Colonic mucosa (tissue), 4 donors: ENCODE measurements around the gene CACNA1S. TPM values are rescaled to one million over a fixed set of nuclear protein-coding genes. Genes with fewer than 3 reads are reported as not detected.

Source experiments
- DNase-seq: peaks from one replicate; pipeline ENCODE4 v3.0.0-alpha.2; 2020
- H3K27ac ChIP-seq: fragments of 200-600 bp; one replicate; pipeline ENCODE4 v1.8.0; 2021
- H3K27me3 ChIP-seq: fragments of 200-600 bp; one replicate; pipeline ENCODE4 v1.8.0; 2021
- H3K36me3 ChIP-seq: fragments of 200-600 bp; one replicate; pipeline ENCODE4 v1.8.0; 2021
- H3K4me1 ChIP-seq: fragments of 200-600 bp; one replicate; pipeline ENCODE4 v1.8.0; 2021; ENCODE audit warnings: mild to moderate bottlenecking
- H3K4me3 ChIP-seq: fragments of 200-600 bp; one replicate; pipeline ENCODE4 v1.8.0; 2021
- H3K9ac ChIP-seq, 2 donors: one replicate each; pipeline ENCODE4 v1.7.0; 2013; ENCODE audit warnings: control low read depth in 2 of 2, low read depth in 2 of 2, low read length in 2 of 2
- H3K9me3 ChIP-seq: fragments of 200-600 bp; one replicate; pipeline ENCODE4 v1.8.0; 2021
- intact Hi-C: fragments of 100-400 bp; cut with DNase I; formaldehyde crosslinking; loops from one replicate; pipeline ENCODE4 v1.14.1; 2022
- total RNA-seq, 2 donors: library from RNA; stranded (reverse); fragmentation: NEBNext Ultra II Directional in 1 of 2; extraction: Animal tissue kit (Norgen Biotek cat#: 25700) in 1 of 2; gene quantifications; one replicate each; pipeline ENCODE4 v1.2.1, GENCODE V29; 2021
- TF ChIP-seq, protein P1 (sequence below): fragments of 200-600 bp; IDR thresholded peaks from one replicate; pipeline ENCODE4 v1.8.0; 2022; ENCODE audit warnings: antibody characterized with exemption, mild to moderate bottlenecking
- donor health status: healthy.
- donor health status: DM: no; HTN: no; CAD: no.
- donor health status: DM: no; HTN: no; CAD: no.

CACNA1S gene
- total RNA-seq, 2 donors from 2014 or later: not detected

DNA sequence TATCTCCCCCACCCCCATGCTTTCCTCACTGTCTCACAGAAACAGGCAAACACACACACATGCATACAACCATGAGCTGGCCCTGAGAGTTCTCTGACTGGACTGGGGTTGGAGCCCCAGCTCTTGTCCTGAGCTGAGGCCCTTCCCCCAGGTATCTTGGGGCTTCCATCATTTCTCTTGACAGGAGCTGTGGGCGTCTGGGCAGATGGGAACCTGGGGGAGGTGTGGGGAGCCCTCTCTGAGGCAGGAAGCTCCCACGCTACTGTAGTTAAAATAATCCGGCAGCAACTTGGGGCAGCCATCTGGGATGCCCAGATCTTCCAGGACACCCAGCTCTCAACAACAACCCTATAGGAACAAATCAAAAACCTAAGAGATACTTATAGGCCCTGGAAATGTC lies 86.0 kb downstream of the CACNA1S start:
- intact Hi-C loops: no loop called here
- no peak overlapping the region for H3K9ac ChIP-seq
- H3K27me3 ChIP-seq: no peaks in the 10 kb centered on the region
- H3K27ac ChIP-seq: no peak overlapping the region
- no peak overlapping the region for H3K4me3 ChIP-seq
- no peaks in the 10 kb centered on the region for H3K36me3 ChIP-seq
- DNase-seq: no peak
- no peaks in the 10 kb centered on the region for H3K9me3 ChIP-seq
- TF ChIP-seq, protein P1, sequence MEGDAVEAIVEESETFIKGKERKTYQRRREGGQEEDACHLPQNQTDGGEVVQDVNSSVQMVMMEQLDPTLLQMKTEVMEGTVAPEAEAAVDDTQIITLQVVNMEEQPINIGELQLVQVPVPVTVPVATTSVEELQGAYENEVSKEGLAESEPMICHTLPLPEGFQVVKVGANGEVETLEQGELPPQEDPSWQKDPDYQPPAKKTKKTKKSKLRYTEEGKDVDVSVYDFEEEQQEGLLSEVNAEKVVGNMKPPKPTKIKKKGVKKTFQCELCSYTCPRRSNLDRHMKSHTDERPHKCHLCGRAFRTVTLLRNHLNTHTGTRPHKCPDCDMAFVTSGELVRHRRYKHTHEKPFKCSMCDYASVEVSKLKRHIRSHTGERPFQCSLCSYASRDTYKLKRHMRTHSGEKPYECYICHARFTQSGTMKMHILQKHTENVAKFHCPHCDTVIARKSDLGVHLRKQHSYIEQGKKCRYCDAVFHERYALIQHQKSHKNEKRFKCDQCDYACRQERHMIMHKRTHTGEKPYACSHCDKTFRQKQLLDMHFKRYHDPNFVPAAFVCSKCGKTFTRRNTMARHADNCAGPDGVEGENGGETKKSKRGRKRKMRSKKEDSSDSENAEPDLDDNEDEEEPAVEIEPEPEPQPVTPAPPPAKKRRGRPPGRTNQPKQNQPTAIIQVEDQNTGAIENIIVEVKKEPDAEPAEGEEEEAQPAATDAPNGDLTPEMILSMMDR: no peak
- peaks cover 12% of the 10 kb centered on the region for H3K4me1 ChIP-seq

- no peaks in the 10 kb centered on the region for H3K9me3 ChIP-seq
- no peaks in the 10 kb centered on the region for H3K36me3 ChIP-seq
- no peak overlapping the region for H3K27ac ChIP-seq
- TF ChIP-seq, protein P1: no peak
- H3K4me1 ChIP-seq: peaks cover 12% of the 10 kb centered on the region
- H3K9ac ChIP-seq: no peak overlapping the region
- no peak for DNase-seq
- no peak overlapping the region for H3K4me3 ChIP-seq
- intact Hi-C loops: no loop called here
- no peaks in the 10 kb centered on the region for H3K27me3 ChIP-seq
These were observed 86.6 kb downstream of the CACNA1S start for GRCh38 chr1:201025571-201026002.

- H3K9ac ChIP-seq: no peak overlapping the region
- intact Hi-C loops: no loop called here
- H3K36me3 ChIP-seq: no peaks in the 10 kb centered on the region
- TF ChIP-seq, protein P1: no peak
- H3K27ac ChIP-seq: no peak overlapping the region
- H3K4me3 ChIP-seq: no peak overlapping the region
- peaks cover 18% of the 10 kb centered on the region for H3K4me1 ChIP-seq
- no peaks in the 10 kb centered on the region for H3K27me3 ChIP-seq
- DNase-seq: no peak
- H3K9me3 ChIP-seq: no peaks in the 10 kb centered on the region
These were observed 87.6 kb downstream of the CACNA1S start for GRCh38 chr1:201024625-201024998.

DNA sequence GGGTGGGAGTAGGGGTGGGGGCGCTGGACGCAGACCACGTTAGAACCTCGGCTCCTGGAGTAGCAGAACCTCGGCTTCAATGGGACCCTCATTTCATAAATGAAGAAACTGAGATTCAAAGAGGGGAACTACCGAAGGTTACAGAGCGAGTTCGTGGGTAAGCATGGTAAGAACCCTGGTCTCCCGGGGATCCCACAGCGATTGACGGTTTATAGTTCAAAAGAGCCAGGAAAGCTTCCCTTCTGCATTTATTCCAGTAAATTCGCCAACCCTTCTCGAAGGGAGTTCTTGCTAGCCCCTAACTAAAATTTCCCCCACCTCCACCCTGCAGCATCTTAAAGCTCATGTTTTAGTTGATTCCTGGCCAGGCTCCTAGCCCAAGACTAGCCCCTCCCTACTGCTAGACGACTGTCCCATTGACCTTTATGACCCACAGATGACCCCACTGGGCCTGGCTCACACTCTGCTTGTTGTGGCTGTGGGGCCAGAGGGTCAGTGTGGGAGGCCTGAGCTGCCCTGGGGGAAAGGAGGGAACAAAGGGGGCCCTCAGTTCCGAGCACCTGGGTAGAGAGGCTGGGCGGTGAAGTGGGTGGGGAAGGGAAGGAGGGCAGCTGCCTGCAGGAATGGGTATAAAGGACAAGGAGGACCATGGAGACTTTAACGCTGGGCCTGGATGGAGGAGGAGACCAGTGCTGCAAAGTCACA lies 88.2 kb downstream of the CACNA1S start:
- TF ChIP-seq, protein P1: no peak
- DNase-seq: no peak
- no peaks in the 10 kb centered on the region for H3K9me3 ChIP-seq
- H3K4me3 ChIP-seq: no peak overlapping the region
- no peak overlapping the region for H3K27ac ChIP-seq
- H3K9ac ChIP-seq: no peak overlapping the region
- no peaks in the 10 kb centered on the region for H3K36me3 ChIP-seq
- peaks cover 21% of the 10 kb centered on the region for H3K4me1 ChIP-seq
- H3K27me3 ChIP-seq: no peaks in the 10 kb centered on the region
- intact Hi-C loops: no loop called here

DNA sequence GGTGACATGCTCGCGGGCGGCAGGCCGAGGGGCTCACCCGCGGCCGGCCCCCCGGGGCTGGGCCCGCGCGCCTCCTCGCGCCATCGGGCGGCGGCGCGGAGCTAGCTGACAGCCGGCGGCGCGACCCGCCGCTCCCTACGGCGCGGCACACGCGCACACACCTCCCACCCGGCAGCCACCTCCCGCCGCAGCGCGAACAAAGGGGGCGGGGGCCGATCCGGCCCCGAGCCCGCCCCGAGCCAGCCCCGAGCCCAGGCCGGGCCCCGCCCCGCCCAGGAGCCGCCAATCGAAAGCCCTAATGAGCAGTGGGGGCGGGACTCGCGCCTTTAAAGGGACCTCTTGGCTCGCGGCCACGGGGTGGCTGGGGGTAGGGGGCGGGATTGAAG lies 88.7 kb downstream of the CACNA1S start, which contains the start of gene KIF21B:
TSS of gene KIF21B (minus strand) at position 198 of the 386 bp plus-strand sequence. CDS start 331 bp downstream, outside the sequence.
- Histone ChIP-seq H3K9me3 (no peaks in the 10 kb centered on the region), H3K27me3 (no peaks in the 10 kb centered on the region), H3K27ac (no peak within 1 kb of the TSS), H3K36me3 (no peaks in the 10 kb centered on the region), H3K9ac (peak within 1 kb of the TSS; percentile 65 to 73), H3K4me3 (peak within 1 kb of the TSS; percentile 63), H3K4me1 (peaks cover 22% of the 10 kb centered on the region)
- intact Hi-C loops: no loop called here
- peak; percentile 90 for DNase-seq
- TF ChIP-seq, protein P1: no peak
